Hepatocyte (in vitro differentiated cells): Measurements from ENCODE around the gene GAST. TPM values are rescaled to one million over a fixed set of nuclear protein-coding genes. Genes with fewer than 3 reads are reported as not detected.

Experiments used
- DNase-seq: peaks from one replicate; pipeline ENCODE4 v3.0.0-alpha.2; 2016; ENCODE audit warnings: low spot score
- H2AFZ ChIP-seq: fragments of 200-600 bp; sonication (generic); 2 replicates; pipeline ENCODE4 v1.6.0; 2016; ENCODE audit warnings: antibody characterized with exemption, mild to moderate bottlenecking
- H3K27ac ChIP-seq: fragments of 200-600 bp; sonication (generic); 2 replicates; pipeline ENCODE4 v1.5.1; 2016; ENCODE audit warnings: mild to moderate bottlenecking
- H3K27me3 ChIP-seq: fragments of 200-600 bp; sonication (generic); 2 replicates; pipeline ENCODE4 v1.6.1; 2016
- H3K36me3 ChIP-seq: fragments of 200-600 bp; sonication (generic); replicated peaks from 2 replicates; pipeline ENCODE4 v1.5.1; 2016; ENCODE audit warnings: low read depth; ENCODE audit not compliant: insufficient read depth
- H3K4me1 ChIP-seq: fragments of 200-600 bp; sonication (generic); 2 replicates; pipeline ENCODE4 v1.5.1; 2016; ENCODE audit warnings: mild to moderate bottlenecking, moderate library complexity; ENCODE audit not compliant: insufficient read depth
- H3K4me2 ChIP-seq: fragments of 200-600 bp; sonication (generic); 2 replicates; pipeline ENCODE4 v1.6.0; 2016
- H3K4me3 ChIP-seq: fragments of 200-600 bp; sonication (generic); 2 replicates; pipeline ENCODE4 v1.5.1; 2016; ENCODE audit warnings: mild to moderate bottlenecking
- H3K79me2 ChIP-seq: fragments of 200-600 bp; sonication (generic); 2 replicates; pipeline ENCODE4 v1.6.0; 2017; ENCODE audit warnings: mild to moderate bottlenecking
- H3K9me2 ChIP-seq: fragments of 200-600 bp; sonication (generic); replicated peaks from 2 replicates; pipeline ENCODE4 v1.6.0; 2017; ENCODE audit warnings: mild to moderate bottlenecking; ENCODE audit not compliant: insufficient read depth
- H3K9me3 ChIP-seq: fragments of 200-600 bp; sonication (generic); 2 replicates; pipeline ENCODE4 v1.5.1; 2016; ENCODE audit warnings: low read depth, mild to moderate bottlenecking
- H4K20me1 ChIP-seq: fragments of 200-600 bp; sonication (generic); 2 replicates; pipeline ENCODE4 v1.6.0; 2016; ENCODE audit warnings: mild to moderate bottlenecking; ENCODE audit not compliant: insufficient read depth, poor library complexity, severe bottlenecking
- EZH2 ChIP-seq: fragments of 200-600 bp; sonication (generic); IDR thresholded peaks from 2 replicates; pipeline ENCODE4 v1.6.1; 2016; ENCODE audit warnings: antibody characterized with exemption, mild to moderate bottlenecking, borderline replicate concordance
- EZH2phosphoT487 ChIP-seq: fragments of 200-600 bp; sonication (generic); IDR thresholded peaks from one replicate; pipeline ENCODE4 v1.6.1; 2018; ENCODE audit warnings: antibody characterized with exemption, mild to moderate bottlenecking, low read depth, moderate library complexity; ENCODE audit not compliant: unreplicated experiment, severe bottlenecking
- WGBS: methylation state at CpG from one replicate; pipeline ENCODE4 v1.1.6; 2016; ENCODE audit warnings: low lambda C conversion rate; ENCODE audit errors: missing lambda C conversion rate; 5-methylcytosine and 5-hydroxymethylcytosine counted together
- polyA plus RNA-seq: library from polyadenylated mRNA; unstranded; fragments of >200 nt; fragmentation: Nextera tagmentation; extraction: Ambion mirVana; gene quantifications from 2 replicates; pipeline ENCODE4 v1.2.1, GENCODE V29; 2016
- total RNA-seq: library from RNA; depleted of rRNA; stranded (reverse); fragments of >200 nt; gene quantifications from 2 replicates; pipeline ENCODE4 v1.2.3, GENCODE V29; 2014
- TF ChIP-seq, protein P1 (sequence below): fragments of 200-600 bp; sonication (generic); IDR thresholded peaks from 2 replicates; pipeline ENCODE4 v1.5.1; 2016; ENCODE audit warnings: antibody characterized with exemption, mild to moderate bottlenecking; ENCODE audit not compliant: poor library complexity

Gene GAST
- total and polyA plus RNA-seq, 2 experiments from 2014 or later = 2.3 TPM; not detected in 1

DNA sequence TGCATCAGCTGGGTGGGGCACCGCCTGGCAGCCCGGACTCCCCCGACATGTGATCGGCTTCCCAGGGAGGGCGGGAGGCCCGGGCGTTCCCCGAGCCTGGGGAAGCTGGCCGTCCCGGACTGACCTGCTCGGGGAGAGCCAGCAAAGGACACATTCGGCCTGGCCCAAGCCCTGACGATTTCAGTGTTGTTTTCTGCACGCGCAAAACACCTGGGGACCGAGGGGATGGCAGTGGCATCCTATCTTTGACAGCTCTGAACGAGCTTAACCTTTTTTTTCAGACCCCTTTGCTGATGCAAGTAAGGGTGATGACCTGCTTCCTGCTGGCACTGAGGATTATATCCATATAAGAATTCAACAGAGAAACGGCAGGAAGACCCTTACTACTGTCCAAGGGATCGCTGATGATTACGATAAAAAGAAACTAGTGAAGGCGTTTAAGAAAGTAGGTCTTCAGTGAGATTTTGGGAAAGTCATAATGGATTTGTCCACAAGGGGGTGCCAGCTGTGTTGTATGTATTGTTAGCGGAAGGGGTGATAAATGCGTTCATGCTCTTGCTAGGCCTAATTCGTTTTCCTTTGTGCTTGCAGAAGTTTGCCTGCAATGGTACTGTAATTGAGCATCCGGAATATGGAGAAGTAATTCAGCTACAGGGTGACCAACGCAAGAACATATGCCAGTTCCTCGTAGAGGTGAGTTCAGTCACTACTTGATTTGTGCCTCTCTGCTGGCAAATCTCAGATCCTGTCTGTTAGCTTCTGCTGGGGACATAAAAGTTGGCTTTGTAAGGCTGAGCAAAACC, 22.4 kb upstream of the GAST start:
- H3K27me3 ChIP-seq = no peaks in the 10 kb centered on the region
- H3K79me2 ChIP-seq = peaks cover 27% of the 10 kb centered on the region
- H3K9me3 ChIP-seq = no peaks in the 10 kb centered on the region
- H3K36me3 ChIP-seq = peaks cover 16% of the 10 kb centered on the region
- H3K4me3 ChIP-seq = peak overlapping the region; percentile 55
- peaks cover 36% of the 10 kb centered on the region for H4K20me1 ChIP-seq
- 6% methylated on average over 27 of the region's 27 CpGs for WGBS
- H3K9me2 ChIP-seq = no peaks in the 10 kb centered on the region
- TF ChIP-seq, protein P1, sequence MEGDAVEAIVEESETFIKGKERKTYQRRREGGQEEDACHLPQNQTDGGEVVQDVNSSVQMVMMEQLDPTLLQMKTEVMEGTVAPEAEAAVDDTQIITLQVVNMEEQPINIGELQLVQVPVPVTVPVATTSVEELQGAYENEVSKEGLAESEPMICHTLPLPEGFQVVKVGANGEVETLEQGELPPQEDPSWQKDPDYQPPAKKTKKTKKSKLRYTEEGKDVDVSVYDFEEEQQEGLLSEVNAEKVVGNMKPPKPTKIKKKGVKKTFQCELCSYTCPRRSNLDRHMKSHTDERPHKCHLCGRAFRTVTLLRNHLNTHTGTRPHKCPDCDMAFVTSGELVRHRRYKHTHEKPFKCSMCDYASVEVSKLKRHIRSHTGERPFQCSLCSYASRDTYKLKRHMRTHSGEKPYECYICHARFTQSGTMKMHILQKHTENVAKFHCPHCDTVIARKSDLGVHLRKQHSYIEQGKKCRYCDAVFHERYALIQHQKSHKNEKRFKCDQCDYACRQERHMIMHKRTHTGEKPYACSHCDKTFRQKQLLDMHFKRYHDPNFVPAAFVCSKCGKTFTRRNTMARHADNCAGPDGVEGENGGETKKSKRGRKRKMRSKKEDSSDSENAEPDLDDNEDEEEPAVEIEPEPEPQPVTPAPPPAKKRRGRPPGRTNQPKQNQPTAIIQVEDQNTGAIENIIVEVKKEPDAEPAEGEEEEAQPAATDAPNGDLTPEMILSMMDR = peak; percentile 62
- TF ChIP-seq EZH2phosphoT487 = no peak
- peak overlapping the region; percentile 93 for H3K4me2 ChIP-seq
- H3K4me1 ChIP-seq = peaks cover 17% of the 10 kb centered on the region
- DNase-seq = peak; percentile 70
- peak overlapping the region; percentile 91 for H3K27ac ChIP-seq
- H2AFZ ChIP-seq = no peak overlapping the region

DNA sequence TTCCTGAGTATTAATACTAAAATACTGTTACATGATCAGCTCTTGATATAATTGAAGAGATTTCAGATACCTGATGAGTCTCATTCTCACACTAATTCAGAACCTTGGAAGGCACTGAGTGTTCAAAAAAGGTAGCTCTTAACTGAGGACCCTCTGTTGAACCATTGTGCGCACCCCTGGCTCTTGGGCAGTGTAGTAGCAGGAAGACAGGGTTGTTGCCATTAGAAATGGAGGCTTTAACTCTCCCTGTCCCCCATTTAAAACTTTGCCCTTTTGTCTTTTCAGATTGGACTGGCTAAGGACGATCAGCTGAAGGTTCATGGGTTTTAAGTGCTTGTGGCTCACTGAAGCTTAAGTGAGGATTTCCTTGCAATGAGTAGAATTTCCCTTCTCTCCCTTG, 21.6 kb upstream of the GAST start:
- Histone ChIP-seq H3K4me3 (peak overlapping the region; percentile 55), H3K4me1 (peaks cover 17% of the 10 kb centered on the region), H3K27ac (peak overlapping the region; percentile 91), H3K36me3 (peaks cover 16% of the 10 kb centered on the region), H4K20me1 (peaks cover 36% of the 10 kb centered on the region), H3K4me2 (peak overlapping the region; percentile 93), H3K27me3 (no peaks in the 10 kb centered on the region), H3K79me2 (peaks cover 27% of the 10 kb centered on the region), H3K9me2 (no peaks in the 10 kb centered on the region), H2AFZ (no peak overlapping the region), H3K9me3 (no peaks in the 10 kb centered on the region)
- DNase-seq = no peak
- 93% methylated on average over 2 of the region's 2 CpGs for WGBS
- TF ChIP-seq EZH2 (no peak), EZH2phosphoT487 (no peak)
- TF ChIP-seq, protein P1 = no peak

DNA sequence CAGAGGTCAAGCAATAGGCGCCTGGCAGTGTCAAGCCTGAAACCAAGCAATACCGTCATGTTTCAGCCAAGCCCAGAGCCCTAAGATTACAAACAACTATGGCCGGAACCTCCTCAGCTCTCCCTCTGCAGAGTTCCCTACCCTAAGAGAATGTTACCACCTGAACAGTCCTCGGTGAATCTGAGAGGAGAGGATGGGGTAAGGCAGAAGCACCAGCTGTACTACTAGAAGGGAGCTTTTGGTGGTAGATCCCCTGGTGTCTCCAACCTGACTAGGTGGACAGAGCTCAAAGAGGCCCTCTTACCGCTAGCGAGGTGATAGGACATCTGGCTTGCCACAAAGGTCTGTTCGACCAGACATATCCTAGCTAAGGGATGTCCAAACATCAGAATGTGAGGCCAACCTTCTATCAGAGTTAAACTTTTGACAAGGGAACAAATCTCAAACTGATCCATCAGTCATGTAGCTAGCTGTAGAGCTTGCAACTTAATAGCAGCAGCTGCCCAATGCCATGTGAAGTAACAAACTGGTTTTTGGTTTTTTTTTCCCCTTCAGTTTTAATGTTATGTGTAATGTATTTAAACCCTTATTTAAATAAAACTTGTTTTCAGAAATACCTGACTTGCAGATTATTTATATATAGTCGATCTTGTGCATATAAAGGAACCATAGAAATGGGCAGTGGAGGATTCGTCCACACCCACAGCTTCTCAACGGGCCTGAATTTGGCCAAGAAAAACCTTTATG, 20.9 kb upstream of the GAST start:
- Histone ChIP-seq H3K4me2 (peak overlapping the region; percentile 93), H4K20me1 (peaks cover 36% of the 10 kb centered on the region), H3K27ac (peak overlapping the region; percentile 91), H3K9me3 (no peaks in the 10 kb centered on the region), H3K79me2 (peaks cover 27% of the 10 kb centered on the region), H3K4me3 (no peak overlapping the region), H2AFZ (no peak overlapping the region), H3K9me2 (no peaks in the 10 kb centered on the region), H3K4me1 (peaks cover 17% of the 10 kb centered on the region), H3K36me3 (peaks cover 16% of the 10 kb centered on the region), H3K27me3 (no peaks in the 10 kb centered on the region)
- TF ChIP-seq, protein P1 = no peak
- TF ChIP-seq EZH2 = no peak
- TF ChIP-seq EZH2phosphoT487 = no peak
- whole genome bisulfite sequencing = 92% methylated on average over 10 of the region's 10 CpGs
- no peak for DNase-seq
